HL-60 (cell line): ENCODE results near the gene FAM110A.

Source experiments
- DNase-seq, 2 experiments: peaks; one replicate each; pipeline ENCODE4 v3.0.0-alpha.2; 2010 to 2020; ENCODE audit warnings: low read depth in 1 of 2, low spot score in 1 of 2
- H3K27ac ChIP-seq: fragments of 250-450 bp; sonication (Bioruptor Pico); replicated peaks from 2 replicates; pipeline ENCODE4 v1.5.1; 2020; ENCODE audit warnings: mild to moderate bottlenecking, moderate library complexity
- H3K27me3 ChIP-seq: fragments of 250-450 bp; sonication (Bioruptor Pico); 2 replicates; pipeline ENCODE4 v1.5.1; 2021; ENCODE audit warnings: mild to moderate bottlenecking, moderate library complexity; ENCODE audit not compliant: insufficient read depth, poor library complexity, severe bottlenecking
- H3K4me3 ChIP-seq: replicated peaks from 2 replicates; pipeline ENCODE4 v1.5.1; 2011; ENCODE audit warnings: mild to moderate bottlenecking, control low read depth, low read length; ENCODE audit not compliant: insufficient read depth
- GABPA ChIP-seq: IDR thresholded peaks from 2 replicates; pipeline ENCODE4 v1.6.1; 2012; ENCODE audit warnings: low read depth
- POLR2AphosphoS5 ChIP-seq: IDR thresholded peaks from 2 replicates; pipeline ENCODE4 v1.6.1; 2012; ENCODE audit warnings: low read depth
- SPI1 ChIP-seq: IDR thresholded peaks from 2 replicates; pipeline ENCODE4 v1.6.1; 2012; ENCODE audit warnings: low read depth, mild to moderate bottlenecking, borderline replicate concordance
- TF ChIP-seq, protein P1 (sequence below): IDR thresholded peaks from 2 replicates; pipeline ENCODE4 v1.6.1; 2012; ENCODE audit warnings: low read depth; ENCODE audit not compliant: insufficient replicate concordance
- TF ChIP-seq, protein P2 (sequence below): IDR thresholded peaks from one replicate; pipeline ENCODE4 v1.5.1; 2011; ENCODE audit warnings: low read length, control low read depth, inconsistent platforms; ENCODE audit not compliant: insufficient read depth

The FAM110A gene

DNA sequence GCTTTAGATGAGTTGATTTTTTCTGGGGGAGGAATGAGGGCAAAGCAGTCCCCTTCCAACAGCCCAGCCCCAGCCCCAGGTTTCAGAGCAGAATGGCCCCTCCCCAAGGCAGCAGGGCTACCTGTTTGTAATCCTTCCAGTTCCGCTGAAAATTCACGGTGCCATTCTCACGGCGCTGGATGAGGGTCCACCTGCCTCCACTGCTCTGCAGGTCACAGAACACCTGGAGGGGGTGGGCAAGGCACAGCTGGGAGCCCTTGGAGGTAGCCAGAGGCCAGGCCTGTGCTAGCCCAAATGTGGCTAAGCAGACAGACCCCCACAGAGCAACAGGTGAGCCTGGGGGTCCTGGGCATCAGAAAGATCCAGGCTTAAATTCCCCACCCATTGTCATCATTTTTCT lies 46.1 kb downstream of the FAM110A start:
- no peak for DNase-seq
- TF ChIP-seq, protein P1, sequence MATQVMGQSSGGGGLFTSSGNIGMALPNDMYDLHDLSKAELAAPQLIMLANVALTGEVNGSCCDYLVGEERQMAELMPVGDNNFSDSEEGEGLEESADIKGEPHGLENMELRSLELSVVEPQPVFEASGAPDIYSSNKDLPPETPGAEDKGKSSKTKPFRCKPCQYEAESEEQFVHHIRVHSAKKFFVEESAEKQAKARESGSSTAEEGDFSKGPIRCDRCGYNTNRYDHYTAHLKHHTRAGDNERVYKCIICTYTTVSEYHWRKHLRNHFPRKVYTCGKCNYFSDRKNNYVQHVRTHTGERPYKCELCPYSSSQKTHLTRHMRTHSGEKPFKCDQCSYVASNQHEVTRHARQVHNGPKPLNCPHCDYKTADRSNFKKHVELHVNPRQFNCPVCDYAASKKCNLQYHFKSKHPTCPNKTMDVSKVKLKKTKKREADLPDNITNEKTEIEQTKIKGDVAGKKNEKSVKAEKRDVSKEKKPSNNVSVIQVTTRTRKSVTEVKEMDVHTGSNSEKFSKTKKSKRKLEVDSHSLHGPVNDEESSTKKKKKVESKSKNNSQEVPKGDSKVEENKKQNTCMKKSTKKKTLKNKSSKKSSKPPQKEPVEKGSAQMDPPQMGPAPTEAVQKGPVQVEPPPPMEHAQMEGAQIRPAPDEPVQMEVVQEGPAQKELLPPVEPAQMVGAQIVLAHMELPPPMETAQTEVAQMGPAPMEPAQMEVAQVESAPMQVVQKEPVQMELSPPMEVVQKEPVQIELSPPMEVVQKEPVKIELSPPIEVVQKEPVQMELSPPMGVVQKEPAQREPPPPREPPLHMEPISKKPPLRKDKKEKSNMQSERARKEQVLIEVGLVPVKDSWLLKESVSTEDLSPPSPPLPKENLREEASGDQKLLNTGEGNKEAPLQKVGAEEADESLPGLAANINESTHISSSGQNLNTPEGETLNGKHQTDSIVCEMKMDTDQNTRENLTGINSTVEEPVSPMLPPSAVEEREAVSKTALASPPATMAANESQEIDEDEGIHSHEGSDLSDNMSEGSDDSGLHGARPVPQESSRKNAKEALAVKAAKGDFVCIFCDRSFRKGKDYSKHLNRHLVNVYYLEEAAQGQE: no peak
- TF ChIP-seq SPI1: no peak
- no peak for TF ChIP-seq POLR2AphosphoS5
- TF ChIP-seq, protein P2, sequence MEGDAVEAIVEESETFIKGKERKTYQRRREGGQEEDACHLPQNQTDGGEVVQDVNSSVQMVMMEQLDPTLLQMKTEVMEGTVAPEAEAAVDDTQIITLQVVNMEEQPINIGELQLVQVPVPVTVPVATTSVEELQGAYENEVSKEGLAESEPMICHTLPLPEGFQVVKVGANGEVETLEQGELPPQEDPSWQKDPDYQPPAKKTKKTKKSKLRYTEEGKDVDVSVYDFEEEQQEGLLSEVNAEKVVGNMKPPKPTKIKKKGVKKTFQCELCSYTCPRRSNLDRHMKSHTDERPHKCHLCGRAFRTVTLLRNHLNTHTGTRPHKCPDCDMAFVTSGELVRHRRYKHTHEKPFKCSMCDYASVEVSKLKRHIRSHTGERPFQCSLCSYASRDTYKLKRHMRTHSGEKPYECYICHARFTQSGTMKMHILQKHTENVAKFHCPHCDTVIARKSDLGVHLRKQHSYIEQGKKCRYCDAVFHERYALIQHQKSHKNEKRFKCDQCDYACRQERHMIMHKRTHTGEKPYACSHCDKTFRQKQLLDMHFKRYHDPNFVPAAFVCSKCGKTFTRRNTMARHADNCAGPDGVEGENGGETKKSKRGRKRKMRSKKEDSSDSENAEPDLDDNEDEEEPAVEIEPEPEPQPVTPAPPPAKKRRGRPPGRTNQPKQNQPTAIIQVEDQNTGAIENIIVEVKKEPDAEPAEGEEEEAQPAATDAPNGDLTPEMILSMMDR: no peak
- no peak for TF ChIP-seq GABPA
- H3K27ac ChIP-seq: no peak overlapping the region
- H3K27me3 ChIP-seq: peaks cover 4% of the 10 kb centered on the region
- no peak overlapping the region for H3K4me3 ChIP-seq

DNA sequence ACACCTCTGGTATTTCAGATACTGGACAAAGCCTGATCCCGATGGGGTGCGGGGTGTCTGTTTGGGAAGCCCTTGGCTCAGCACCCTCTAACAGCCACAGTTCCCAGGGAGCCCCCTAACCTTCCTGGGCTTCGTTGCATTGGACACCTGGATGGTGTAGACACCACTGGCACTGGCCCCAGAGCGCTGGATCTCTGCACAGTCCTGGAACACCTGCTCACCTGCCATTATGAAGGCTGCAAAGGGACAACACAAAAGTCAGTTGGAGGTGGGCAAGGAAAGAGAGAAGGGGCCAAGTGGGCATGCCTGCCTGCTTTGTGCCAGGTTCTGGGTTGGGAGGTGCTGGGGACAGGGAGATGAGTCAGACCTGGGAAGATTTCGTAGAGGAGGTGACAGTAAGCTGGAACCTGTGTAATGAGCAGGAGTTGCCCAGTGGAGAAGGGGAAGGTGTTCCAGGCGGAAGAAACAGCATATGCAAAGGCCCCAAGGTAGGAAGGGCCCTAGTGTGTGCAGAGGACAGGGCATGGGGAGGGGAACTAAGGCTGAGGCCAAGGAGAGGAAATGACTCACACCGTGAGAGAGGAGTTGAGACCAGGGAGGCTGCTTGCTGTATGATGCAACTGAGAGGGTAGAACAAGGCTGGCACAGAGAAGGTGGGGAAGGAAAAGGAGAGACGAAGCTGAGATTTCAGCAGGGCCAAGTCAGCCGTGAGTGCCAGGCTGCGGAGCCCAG lies 47.7 kb downstream of the FAM110A start:
- Histone ChIP-seq H3K4me3 (no peak overlapping the region), H3K27ac (no peak overlapping the region), H3K27me3 (peaks cover 9% of the 10 kb centered on the region)
- DNase-seq: peak; percentile 37 to 62
- TF ChIP-seq, protein P2: no peak
- TF ChIP-seq, protein P1: no peak
- TF ChIP-seq SPI1 (no peak), POLR2AphosphoS5 (no peak), GABPA (no peak)

DNA sequence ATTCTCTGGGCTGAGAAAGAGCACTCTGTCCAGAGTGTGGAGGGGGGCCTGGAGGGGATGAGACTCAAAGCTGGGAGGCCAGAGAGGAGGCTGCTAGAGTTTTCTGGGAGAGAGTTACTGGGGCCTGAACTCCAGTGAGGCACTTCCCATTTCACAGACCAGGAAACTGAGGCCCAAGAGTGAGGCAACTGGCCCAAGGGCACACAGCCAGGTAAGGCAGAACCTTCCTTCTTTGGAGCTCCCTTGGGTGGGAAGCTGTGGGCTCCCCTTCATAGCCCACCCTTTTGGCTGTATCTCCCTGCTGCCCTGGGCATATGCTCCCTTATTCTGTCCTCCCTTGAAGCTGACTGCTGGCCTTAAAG lies 48.2 kb downstream of the FAM110A start:
- Histone ChIP-seq H3K4me3 (no peak overlapping the region), H3K27ac (no peak overlapping the region), H3K27me3 (peaks cover 15% of the 10 kb centered on the region)
- DNase-seq: no peak
- TF ChIP-seq, protein P2: no peak
- TF ChIP-seq GABPA (no peak), POLR2AphosphoS5 (no peak), SPI1 (no peak)
- TF ChIP-seq, protein P1: no peak
